LoVo (cell line): Measurements from ENCODE around the gene TMEM134.
A peak's percentile ranks its signal among the peaks of the same experiment; 100 is the strongest.

ENCODE experiments used
- DNase-seq: peaks from one replicate; pipeline ENCODE4 v3.0.0-alpha.2; 2016; ENCODE audit warnings: low spot score

TMEM134 gene

GRCh38 chr11:67422891-67423290 is 46.2 kb downstream of the TMEM134 start:
- no peak for DNase-seq

- no peak for DNase-seq
Measured at GRCh38 chr11:67421430-67422031, 47.5 kb downstream of the TMEM134 start.

GRCh38 chr11:67420646-67421429 is 48.2 kb downstream of the TMEM134 start:
- DNase-seq: peak; percentile 94

- no peak for DNase-seq
Measured at GRCh38 chr11:67420147-67420645, 48.9 kb downstream of the TMEM134 start.

- no peak for DNase-seq
Measured at GRCh38 chr11:67419325-67420049, 49.6 kb downstream of the TMEM134 start.

GRCh38 chr11:67418476-67419281 is 50.4 kb downstream of the TMEM134 start:
- no peak for DNase-seq

- DNase-seq: no peak
Measured at GRCh38 chr11:67417425-67417824, 51.6 kb downstream of the TMEM134 start.

- no peak for DNase-seq
Measured at GRCh38 chr11:67416416-67417335, 52.4 kb downstream of the TMEM134 start.

GRCh38 chr11:67415501-67416304 is 53.3 kb downstream of the TMEM134 start, which contains the start of gene CARNS1:
Gene CARNS1, plus strand, starts transcription at chr11:67415678. Its CDS starts 522 bp downstream, at chr11:67416200.
- DNase-seq: no peak

GRCh38 chr11:67413266-67413849 is 55.7 kb downstream of the TMEM134 start:
- DNase-seq: no peak

GRCh38 chr11:67412495-67413179 is 56.4 kb downstream of the TMEM134 start:
- no peak for DNase-seq

- no peak for DNase-seq
Measured at GRCh38 chr11:67411785-67412152, 57.3 kb downstream of the TMEM134 start.
